ENCODE results near the gene TFDP2. TPM values are rescaled to one million over a fixed set of nuclear protein-coding genes. Genes with fewer than 3 reads are reported as not detected.
"Not testable (repeated sequence)": the region's sequence is repeated elsewhere in the genome, so short reads cannot be mapped to it uniquely, and the experiment has no call there.

TFDP2 gene
- total RNA-seq, 1 donor from 2014 or later: 17.0 TPM

DNA sequence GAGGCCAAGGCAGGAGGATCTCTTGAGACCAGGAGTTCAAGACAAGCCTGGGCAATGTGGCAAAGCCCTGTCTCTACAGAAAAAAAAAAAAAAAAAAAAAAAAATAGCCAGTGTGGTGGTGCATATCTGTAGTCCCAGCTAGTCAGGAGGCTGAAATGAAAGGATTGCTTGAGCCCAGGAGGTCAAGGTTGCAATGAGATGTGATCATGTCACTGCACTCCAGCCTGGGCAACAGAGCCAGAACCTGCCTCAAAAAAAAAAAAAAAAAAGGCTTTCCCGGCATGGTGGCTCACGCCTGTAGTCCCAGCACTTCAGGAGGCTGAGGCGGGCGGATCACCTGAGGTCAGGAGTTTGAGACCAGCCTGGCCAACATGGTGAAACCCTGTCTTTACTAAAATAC lies 73.7 kb downstream of the TFDP2 start:
- DNase-seq (ENCODE audit: low read depth, low spot score): not testable (repeated sequence)

- no peak for DNase-seq (ENCODE audit: low read depth, low spot score)
Observed at GRCh38 chr3:142072816-142073215, 76.5 kb downstream of the TFDP2 start.

DNA sequence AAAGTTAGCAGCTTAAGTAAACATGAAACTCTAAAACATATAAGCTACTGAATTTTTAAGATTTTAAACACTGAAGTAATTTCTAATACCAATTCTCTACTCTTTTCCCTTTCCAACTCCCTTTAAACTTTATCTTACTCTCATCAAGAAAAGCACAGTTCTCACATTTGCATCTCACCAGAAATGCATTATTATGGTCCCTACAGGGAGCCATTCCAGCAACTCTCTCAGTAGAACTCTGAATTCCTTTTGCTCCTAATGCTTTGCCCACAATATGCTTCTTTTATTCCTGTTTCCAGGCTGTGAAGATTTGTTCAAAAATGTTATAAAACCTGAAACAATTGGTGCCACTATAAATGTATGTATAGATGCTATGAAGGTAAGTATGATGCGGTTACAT lies 83.4 kb downstream of the TFDP2 start:
- DNase-seq (ENCODE audit: low read depth, low spot score): no peak

GRCh38 chr3:142065344-142065743 lies 84.0 kb downstream of the TFDP2 start:
- no peak for DNase-seq (ENCODE audit: low read depth, low spot score)

DNA sequence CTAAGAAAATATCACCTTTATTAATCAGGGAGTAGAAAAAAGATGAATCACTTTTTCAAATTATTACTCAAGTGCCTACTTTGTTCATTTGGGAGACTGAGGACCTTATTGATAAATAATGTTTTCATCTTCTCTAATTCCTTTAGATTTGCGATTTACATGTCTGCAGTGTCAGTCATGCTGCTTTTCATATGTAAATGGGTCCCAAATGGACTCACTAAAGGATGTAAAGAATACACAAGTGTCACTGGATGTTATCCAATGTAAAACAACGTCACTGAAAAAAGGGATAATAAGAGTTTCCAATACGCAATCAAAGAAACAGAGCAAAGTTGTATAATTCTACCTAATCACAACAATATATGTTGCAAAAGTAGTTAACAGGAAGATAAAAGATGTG lies 84.9 kb downstream of the TFDP2 start:
- DNase-seq (ENCODE audit: low read depth, low spot score): no peak

DNA sequence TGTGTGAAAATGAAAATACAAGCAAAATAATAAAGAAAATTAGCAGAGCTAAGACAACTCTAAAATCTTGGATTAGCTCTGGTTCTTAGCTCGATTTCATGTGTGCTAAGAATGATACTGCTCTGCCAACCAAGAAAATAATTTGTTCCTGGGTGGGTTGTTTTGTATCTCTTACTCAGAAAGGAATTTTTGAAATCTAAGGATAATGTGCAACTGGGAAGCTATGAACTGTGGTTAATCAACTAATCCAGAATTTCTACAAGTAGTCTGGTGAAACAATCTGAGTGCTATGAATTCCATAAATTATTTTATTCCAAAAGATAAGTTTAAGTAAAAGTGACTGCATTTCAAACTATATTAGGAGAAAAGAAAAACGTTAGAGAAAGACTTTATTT lies 92.0 kb downstream of the TFDP2 start:
- DNase-seq (ENCODE audit: low read depth, low spot score): no peak

DNA sequence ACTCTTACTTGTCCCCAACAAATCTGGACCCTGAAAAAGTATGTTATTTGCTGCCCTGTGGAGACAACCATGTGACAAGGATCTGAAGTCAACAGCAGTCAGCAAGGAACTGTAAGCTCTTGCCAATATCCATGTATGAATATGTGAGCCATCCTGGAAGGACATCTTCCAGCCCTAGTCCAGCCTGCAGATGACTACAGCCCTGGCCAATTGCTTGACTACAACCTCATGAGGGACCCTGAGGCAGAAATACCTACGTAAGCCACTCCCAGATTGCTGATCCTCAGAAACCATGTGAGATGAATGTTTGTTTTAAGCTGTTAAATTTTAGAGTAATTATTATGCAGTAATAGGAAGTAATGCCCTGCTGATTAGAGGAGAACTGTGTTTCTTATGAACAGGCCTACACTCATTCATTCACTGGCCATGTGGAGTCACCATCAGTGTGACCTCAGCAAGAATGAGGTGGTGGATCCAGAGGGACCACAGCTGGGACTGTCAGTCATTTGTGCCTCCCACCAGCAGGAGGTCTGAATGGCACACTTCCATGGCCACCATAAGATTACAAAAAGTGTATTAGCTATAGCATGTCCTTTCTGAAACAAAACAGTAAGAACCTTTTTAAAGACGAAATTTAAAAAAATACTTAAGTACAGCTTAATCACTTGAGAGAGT lies 92.6 kb downstream of the TFDP2 start:
- DNase-seq (ENCODE audit: low read depth, low spot score): no peak

DNA sequence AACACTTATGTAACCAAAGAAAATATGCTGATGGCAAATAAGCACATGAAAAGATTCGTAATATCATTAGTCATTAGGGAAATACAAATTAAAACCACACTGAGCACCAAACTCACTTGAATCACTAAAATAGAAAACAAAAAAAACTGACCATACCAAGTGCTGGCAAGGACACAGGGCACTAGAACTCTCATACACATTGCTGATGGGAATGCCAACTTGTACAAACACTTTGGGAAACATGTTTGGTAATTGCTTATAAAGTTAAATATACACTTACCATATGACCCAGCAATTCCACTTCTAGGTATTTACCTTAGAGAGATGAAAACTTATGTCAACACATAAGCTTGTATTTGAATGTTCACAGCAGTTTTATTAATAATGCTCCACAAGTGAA lies 95.5 kb downstream of the TFDP2 start:
- DNase-seq (ENCODE audit: low read depth, low spot score): no peak

GRCh38 chr3:142053244-142053643 lies 96.1 kb downstream of the TFDP2 start:
- peak; percentile 27 for DNase-seq (ENCODE audit: low read depth, low spot score)

DNA sequence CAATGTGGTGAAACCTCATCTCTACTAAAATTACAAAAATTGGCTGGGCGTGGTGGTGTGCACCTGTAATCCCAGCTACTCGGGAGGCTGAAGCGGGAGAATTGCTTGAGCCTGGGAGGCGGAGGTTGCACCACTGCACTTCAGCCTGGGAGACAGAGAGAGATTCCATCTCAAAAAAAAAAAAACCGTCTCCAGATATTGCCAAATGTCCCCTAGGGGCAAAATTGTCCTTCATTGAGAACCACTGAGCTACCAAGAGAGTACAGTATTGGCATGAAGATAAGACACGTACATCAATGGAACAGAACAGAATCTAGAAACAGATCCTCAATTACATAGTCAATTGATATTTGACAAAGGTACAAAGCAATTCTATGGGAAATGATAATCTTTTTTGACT lies 98.0 kb downstream of the TFDP2 start:
- no peak for DNase-seq (ENCODE audit: low read depth, low spot score)

GRCh38 chr3:142047021-142047369 lies 102.3 kb downstream of the TFDP2 start:
- no peak for DNase-seq (ENCODE audit: low read depth, low spot score)

DNA sequence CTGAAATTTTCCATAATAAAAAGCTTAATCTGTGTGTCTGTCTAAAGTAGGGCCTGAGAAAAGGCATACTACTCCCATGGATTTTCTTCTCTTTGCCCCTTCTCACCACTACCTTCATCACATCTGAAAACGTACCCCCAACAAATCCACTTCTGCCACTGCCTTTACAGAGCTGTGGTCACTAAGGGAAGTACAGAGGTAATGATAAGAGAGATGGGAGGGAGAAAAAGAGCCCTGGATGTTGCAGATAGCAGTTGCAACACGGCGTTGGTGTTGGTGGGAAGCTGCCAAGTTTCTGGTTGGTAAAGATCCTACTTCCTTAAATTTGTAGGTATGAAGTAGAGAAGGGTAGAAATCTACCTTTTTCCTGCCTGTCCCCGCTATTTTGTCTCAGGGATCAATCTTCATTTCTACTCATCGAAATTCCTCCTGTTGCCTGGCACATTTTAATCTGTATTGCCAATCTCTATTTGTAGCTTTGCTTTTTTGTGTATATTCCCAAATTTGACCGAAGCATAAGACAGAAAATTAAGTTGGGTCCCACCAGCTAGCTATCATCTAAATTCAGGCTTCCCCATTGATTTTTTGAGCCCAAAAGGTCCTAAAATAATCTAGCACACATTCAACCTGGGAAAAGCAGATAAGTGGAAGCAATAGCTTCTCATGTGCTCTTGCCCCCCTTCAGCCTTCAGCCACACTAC lies 102.9 kb downstream of the TFDP2 start:
- no peak for DNase-seq (ENCODE audit: low read depth, low spot score)

DNA sequence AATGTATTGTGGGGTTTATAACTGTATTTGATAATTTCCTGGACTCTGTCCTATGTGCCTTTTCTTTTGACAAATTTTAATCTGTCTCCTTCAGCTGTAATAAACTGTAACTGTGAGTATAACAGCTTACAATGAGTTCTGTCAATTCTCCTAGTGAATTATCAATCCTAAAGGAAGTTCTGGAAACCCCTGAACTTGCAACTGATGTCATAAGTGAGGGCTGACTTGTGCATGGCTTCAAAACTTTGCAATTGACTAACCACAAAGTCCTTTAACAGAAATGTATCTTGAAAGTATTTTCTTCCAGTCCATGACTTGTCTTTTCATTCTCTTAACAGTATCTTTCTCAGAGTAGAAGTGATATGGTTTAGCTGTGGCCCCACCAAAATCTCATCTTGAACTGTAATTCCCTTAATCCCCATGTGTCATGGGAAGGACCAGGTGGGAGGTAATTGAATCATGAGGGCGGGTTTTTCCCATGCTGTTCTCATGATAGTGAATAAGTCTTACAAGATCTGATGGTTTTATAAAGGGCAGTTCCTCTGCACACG lies 108.3 kb downstream of the TFDP2 start:
- no peak for DNase-seq (ENCODE audit: low read depth, low spot score)

DNA sequence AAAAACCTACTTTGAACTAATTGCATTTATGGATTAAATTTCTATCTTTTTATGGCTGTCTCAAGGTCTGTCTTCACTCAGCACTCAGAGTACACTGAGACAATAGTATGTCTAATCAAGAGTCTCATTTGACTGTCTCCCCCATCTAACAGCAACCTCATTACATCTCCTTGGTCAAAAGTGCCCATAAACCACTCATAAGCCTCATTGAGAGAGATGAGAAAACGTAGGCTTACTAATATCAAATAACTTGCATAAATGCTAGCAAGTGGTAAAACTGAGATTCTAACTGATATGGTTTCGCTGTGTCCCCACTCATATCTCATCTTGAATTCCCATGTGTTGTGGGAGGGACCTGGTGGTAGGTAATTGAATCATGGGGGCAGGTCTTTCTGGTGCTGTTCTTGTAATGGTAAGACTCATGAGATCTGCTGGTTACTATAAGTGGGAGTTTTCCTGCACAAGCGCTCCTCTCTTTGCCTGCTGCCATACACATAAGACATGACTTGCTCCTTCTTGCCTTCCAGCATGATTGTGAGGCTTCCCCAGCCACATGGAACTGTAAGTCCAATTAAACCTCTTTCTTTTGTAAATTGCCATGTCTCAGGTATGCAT lies 113.9 kb downstream of the TFDP2 start:
- no peak for DNase-seq (ENCODE audit: low read depth, low spot score)

DNA sequence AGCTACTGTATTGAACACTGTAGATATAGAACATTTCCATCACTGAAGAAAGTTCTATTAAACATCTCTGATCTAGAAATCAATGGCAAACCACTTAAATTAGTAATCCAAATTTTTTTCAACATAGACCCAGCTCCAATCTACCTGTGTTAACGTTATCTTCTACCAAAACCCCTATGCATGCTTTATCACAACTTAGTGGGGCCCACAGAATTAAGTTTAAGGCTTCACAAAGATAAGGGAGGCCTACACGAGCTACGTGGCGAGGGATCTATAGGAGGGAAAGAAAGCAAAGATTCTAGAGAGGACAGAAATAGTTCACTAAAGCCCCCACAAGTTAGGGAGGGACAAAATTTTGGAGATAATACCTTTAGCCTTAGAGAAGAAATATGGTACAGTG lies 116.1 kb downstream of the TFDP2 start:
- no peak for DNase-seq (ENCODE audit: low read depth, low spot score)

DNA sequence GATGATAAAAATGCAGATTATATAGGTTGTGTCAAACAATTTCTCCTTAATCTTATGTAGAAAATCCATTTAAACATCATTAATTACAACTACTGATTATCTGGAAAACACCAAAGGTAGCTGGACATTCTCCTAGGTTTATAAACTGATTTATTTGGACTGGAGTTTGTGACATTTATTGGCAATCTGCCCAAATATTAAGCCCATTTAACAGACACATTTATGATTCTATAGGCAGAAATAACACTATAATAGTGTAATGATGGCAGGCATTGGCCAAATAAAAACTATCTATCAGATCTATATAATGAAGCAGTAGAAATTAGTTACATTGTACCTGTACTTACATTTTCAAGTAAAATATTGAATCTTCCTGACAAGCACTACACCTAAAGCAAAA lies 117.8 kb downstream of the TFDP2 start:
- no peak for DNase-seq (ENCODE audit: low read depth, low spot score)

DNA sequence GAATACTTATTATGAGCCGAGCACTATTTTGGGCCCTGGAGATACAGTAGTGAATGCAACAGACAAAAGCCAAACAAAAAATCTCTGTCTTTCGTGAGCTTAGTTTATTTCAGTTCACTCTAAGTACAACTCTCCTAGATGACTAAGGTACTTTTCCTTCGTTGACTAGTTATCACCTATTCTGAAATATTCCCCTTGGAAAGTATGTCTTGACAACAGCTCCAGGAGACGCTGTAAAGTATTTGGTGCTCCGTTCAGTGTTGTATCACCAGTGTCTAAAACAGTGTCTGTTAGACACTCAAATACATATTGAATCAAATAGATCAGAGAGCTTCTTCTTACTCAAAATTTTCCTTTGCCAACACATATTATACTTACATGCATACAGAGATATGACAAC lies 119.6 kb downstream of the TFDP2 start:
- DNase-seq (ENCODE audit: low read depth, low spot score): no peak

- no peak for DNase-seq (ENCODE audit: low read depth, low spot score)
Observed at GRCh38 chr3:142029052-142029642, 120.2 kb downstream of the TFDP2 start.

DNA sequence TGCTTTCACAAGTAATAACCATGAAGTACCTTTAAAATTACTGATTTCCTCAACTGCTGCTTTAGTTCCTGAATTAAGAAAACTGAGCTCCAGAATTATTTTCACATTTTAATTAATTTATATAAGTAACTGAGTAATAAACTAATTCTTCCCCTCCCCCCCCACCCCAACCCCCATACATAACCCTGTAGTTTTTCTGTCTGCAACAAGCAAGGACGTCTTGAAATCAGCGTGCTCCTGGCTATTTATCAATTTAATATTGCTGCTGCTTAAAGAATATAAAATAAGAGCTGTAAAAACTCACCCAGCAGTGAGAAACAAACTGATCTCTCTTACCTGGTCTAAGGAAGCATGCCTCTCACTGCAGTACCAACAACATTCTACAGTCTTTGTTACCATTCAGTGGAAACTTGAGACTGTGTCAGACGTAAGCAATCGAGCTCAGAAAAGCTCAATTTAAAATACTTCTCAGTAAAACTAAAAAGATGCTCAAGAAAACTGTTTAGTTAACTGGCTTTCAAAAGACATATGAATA lies 121.0 kb downstream of the TFDP2 start:
- DNase-seq (ENCODE audit: low read depth, low spot score): peak; percentile 56

- DNase-seq (ENCODE audit: low read depth, low spot score): peak; percentile 13
Observed at GRCh38 chr3:142027735-142028134, 121.6 kb downstream of the TFDP2 start.

DNA sequence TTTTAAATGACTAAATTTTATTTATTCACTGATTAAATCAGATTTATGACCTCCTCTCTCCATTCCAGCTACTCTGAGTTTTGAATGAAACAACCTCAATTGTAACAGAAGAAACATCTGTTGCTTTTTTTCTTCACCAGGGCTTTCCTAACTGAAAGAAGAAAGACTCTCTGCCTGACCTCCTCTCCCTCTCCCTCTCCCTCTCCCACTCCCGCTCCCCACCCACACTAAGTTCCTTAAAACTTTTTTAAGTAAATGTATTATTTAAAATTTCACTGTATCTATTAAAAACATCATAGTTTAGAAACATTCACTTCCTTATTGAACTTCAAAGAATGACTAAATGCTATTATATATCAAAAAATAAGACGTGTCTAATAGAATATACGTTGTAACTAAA lies 122.0 kb downstream of the TFDP2 start:
- DNase-seq (ENCODE audit: low read depth, low spot score): no peak

DNA sequence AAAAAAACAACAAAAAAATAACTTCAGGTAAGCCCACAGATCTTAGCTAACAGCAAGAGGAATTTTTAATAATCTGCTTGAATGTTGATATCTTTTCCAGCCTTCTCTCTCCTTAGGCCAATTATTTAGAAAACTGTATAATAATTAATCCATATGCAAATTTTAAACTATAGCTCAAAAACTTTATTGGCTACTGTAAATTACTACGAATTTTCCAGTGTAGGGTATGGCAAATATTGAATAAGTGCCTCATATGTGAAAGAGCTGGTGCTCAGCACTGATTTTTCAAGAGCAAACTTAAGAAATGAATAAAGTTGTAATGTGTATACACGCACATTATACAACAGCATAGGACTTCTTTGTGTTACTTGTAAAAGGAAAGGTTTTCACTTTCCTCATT lies 123.0 kb downstream of the TFDP2 start:
- no peak for DNase-seq (ENCODE audit: low read depth, low spot score)

Measured in pulmonary artery endothelial cell (primary cell).